HEK293 (cell line): Measurements from ENCODE around the gene TLR9.
A peak's percentile ranks its signal among the peaks of the same experiment; 100 is the strongest.

Source experiments
- GFI1B ChIP-seq: fragments of 450-650 bp; formaldehyde crosslinking; IDR thresholded peaks from 2 replicates; pipeline ENCODE4 v1.5.1; 2016; ENCODE audit warnings: missing biosample characterization, missing genetic modification characterization
- KLF9 ChIP-seq: fragments of 450-650 bp; formaldehyde crosslinking; IDR thresholded peaks from 2 replicates; pipeline ENCODE4 v1.5.1; 2016; ENCODE audit warnings: missing biosample characterization, missing genetic modification characterization, low read depth
- SP7 ChIP-seq: fragments of 450-650 bp; formaldehyde crosslinking; IDR thresholded peaks from 2 replicates; pipeline ENCODE4 v1.5.1; 2016; ENCODE audit warnings: missing biosample characterization, missing genetic modification characterization
- ZNF114 ChIP-seq: fragments of 450-650 bp; formaldehyde crosslinking; IDR thresholded peaks from 2 replicates; pipeline ENCODE4 v1.5.0; 2017; ENCODE audit warnings: missing biosample characterization, missing genetic modification characterization
- ZNF23 ChIP-seq: fragments of 450-650 bp; formaldehyde crosslinking; IDR thresholded peaks from 2 replicates; pipeline ENCODE4 v1.5.1; 2016; ENCODE audit warnings: missing biosample characterization, missing genetic modification characterization, borderline replicate concordance
- ZNF335 ChIP-seq: fragments of 450-650 bp; formaldehyde crosslinking; conservative IDR thresholded peaks from 2 replicates; pipeline ENCODE4 v1.5.1; 2016; ENCODE audit warnings: missing biosample characterization, missing genetic modification characterization
- ZNF561 ChIP-seq: fragments of 450-650 bp; IDR thresholded peaks from 2 replicates; pipeline ENCODE4 v1.5.1; 2018; ENCODE audit warnings: missing biosample characterization, missing genetic modification characterization, borderline replicate concordance
- ZNF777 ChIP-seq: fragments of 450-650 bp; formaldehyde crosslinking; IDR thresholded peaks from 2 replicates; pipeline ENCODE4 v1.5.1; 2017; ENCODE audit warnings: missing biosample characterization, missing genetic modification characterization, borderline replicate concordance
- ZNF791 ChIP-seq: fragments of 450-650 bp; formaldehyde crosslinking; IDR thresholded peaks from 2 replicates; pipeline ENCODE4 v1.5.1; 2016; ENCODE audit warnings: missing biosample characterization, missing genetic modification characterization
- ZXDB ChIP-seq: fragments of 450-650 bp; formaldehyde crosslinking; IDR thresholded peaks from 2 replicates; pipeline ENCODE4 v1.5.1; 2016; ENCODE audit warnings: missing biosample characterization, missing genetic modification characterization
- TF ChIP-seq, protein P1 (sequence below): fragments of 450-650 bp; formaldehyde crosslinking; IDR thresholded peaks from 2 replicates; pipeline ENCODE4 v1.5.0; 2017; ENCODE audit warnings: missing biosample characterization, missing genetic modification characterization, borderline replicate concordance
- TF ChIP-seq, protein P2 (sequence below): fragments of 450-650 bp; formaldehyde crosslinking; IDR thresholded peaks from 2 replicates; pipeline ENCODE4 v1.5.1; 2016; ENCODE audit warnings: missing biosample characterization, missing genetic modification characterization
- TF ChIP-seq, protein P3 (sequence below): fragments of 450-650 bp; formaldehyde crosslinking; IDR thresholded peaks from 2 replicates; pipeline ENCODE4 v1.5.1; 2016; ENCODE audit warnings: missing biosample characterization, missing genetic modification characterization
- TF ChIP-seq, protein P4 (sequence below): fragments of 450-650 bp; formaldehyde crosslinking; IDR thresholded peaks from 2 replicates; pipeline ENCODE4 v1.5.1; 2016; ENCODE audit warnings: missing biosample characterization, missing genetic modification characterization
- TF ChIP-seq, protein P5 (sequence below): fragments of 450-650 bp; formaldehyde crosslinking; IDR thresholded peaks from 2 replicates; pipeline ENCODE4 v1.5.1; 2016; ENCODE audit warnings: missing biosample characterization, missing genetic modification characterization
- TF ChIP-seq, protein P6 (sequence below): fragments of 450-650 bp; formaldehyde crosslinking; IDR thresholded peaks from 2 replicates; pipeline ENCODE4 v1.5.1; 2016; ENCODE audit warnings: missing biosample characterization, missing genetic modification characterization
- TF ChIP-seq, protein P7 (sequence below): fragments of 450-650 bp; formaldehyde crosslinking; IDR thresholded peaks from 2 replicates; pipeline ENCODE4 v1.5.1; 2017; ENCODE audit warnings: missing biosample characterization, missing genetic modification characterization
- TF ChIP-seq, protein P8 (sequence below): fragments of 450-650 bp; formaldehyde crosslinking; IDR thresholded peaks from 2 replicates; pipeline ENCODE4 v1.5.1; 2016; ENCODE audit warnings: missing biosample characterization, missing genetic modification characterization
- TF ChIP-seq, protein P9 (sequence below): fragments of 450-650 bp; formaldehyde crosslinking; IDR thresholded peaks from 2 replicates; pipeline ENCODE4 v1.5.1; 2016; ENCODE audit warnings: missing biosample characterization, missing genetic modification characterization
- TF ChIP-seq, protein P10 (sequence below): fragments of 450-650 bp; formaldehyde crosslinking; IDR thresholded peaks from 2 replicates; pipeline ENCODE4 v1.5.1; 2017; ENCODE audit warnings: missing biosample characterization, mild to moderate bottlenecking, missing genetic modification characterization, moderate library complexity

The TLR9 gene

DNA sequence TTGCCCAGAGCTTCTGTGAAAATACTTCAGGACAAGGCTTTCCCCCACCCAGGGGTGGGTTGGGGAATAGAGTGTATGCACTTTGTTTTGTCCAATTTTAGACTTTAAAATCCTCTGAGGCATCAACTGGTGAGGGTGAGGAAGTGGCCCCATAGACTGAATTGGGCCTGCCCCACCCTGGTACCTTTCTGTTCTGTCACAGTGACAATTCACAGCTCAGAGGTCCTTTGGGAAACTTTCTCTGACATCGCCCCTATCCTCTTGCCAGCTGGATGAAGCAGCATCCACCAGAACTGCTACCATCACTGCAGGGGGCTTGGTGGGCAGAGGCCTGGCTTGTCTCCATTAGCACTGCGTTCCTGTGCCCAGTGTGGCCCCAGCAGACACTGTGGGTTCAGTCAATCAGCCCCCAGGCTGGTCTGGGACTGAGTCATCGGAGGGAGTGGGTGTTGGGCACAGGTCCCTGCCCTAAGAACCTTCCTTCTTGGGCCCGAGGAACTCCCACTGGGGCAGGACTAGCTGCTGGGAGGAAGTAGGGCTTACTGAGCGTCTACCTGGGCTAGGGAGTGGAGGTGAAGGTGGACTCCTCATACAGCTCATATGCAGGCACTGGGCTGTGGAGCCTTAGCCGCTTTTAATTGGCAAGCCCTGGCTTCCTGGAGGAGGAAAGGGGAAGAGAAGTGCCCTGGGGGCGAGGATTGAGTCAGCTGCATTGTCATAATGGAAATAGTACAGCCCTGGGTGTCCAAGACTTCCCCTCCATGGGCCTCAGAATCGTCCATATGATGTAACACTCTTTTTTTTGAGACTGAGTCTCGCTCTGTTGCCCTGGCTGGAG lies 18.6 kb upstream of the TLR9 start (continued):
- TF ChIP-seq, protein P1, sequence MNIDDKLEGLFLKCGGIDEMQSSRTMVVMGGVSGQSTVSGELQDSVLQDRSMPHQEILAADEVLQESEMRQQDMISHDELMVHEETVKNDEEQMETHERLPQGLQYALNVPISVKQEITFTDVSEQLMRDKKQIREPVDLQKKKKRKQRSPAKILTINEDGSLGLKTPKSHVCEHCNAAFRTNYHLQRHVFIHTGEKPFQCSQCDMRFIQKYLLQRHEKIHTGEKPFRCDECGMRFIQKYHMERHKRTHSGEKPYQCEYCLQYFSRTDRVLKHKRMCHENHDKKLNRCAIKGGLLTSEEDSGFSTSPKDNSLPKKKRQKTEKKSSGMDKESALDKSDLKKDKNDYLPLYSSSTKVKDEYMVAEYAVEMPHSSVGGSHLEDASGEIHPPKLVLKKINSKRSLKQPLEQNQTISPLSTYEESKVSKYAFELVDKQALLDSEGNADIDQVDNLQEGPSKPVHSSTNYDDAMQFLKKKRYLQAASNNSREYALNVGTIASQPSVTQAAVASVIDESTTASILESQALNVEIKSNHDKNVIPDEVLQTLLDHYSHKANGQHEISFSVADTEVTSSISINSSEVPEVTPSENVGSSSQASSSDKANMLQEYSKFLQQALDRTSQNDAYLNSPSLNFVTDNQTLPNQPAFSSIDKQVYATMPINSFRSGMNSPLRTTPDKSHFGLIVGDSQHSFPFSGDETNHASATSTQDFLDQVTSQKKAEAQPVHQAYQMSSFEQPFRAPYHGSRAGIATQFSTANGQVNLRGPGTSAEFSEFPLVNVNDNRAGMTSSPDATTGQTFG (tag by site-specific recombination), result no peak
- TF ChIP-seq ZNF561 (tag by site-specific recombination) (no peak), ZNF114 (tag by site-specific recombination) (no peak), ZNF23 (tag by site-specific recombination) (no peak), ZXDB (tag by site-specific recombination) (no peak), ZNF335 (tag by site-specific recombination) (peak; percentile 38), ZNF791 (no peak), ZNF777 (tag by site-specific recombination) (no peak), GFI1B (tag by site-specific recombination) (no peak), KLF9 (tag by site-specific recombination) (no peak), SP7 (peak; percentile 56)
- TF ChIP-seq, protein P2, sequence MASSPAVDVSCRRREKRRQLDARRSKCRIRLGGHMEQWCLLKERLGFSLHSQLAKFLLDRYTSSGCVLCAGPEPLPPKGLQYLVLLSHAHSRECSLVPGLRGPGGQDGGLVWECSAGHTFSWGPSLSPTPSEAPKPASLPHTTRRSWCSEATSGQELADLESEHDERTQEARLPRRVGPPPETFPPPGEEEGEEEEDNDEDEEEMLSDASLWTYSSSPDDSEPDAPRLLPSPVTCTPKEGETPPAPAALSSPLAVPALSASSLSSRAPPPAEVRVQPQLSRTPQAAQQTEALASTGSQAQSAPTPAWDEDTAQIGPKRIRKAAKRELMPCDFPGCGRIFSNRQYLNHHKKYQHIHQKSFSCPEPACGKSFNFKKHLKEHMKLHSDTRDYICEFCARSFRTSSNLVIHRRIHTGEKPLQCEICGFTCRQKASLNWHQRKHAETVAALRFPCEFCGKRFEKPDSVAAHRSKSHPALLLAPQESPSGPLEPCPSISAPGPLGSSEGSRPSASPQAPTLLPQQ (tag by site-specific recombination), result peak; percentile 11; the same call in 1 of the 2 replicates
- TF ChIP-seq, protein P3, sequence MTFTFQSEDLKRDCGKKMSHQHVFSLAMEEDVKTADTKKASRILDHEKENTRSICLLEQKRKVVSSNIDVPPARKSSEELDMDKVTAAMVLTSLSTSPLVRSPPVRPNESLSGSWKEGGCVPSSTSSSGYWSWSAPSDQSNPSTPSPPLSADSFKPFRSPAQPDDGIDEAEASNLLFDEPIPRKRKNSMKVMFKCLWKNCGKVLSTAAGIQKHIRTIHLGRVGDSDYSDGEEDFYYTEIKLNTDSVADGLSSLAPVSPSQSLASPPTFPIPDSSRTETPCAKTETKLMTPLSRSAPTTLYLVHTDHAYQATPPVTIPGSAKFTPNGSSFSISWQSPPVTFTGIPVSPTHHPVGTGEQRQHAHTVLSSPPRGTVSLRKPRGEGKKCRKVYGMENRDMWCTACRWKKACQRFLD, result no peak
- TF ChIP-seq, protein P4, sequence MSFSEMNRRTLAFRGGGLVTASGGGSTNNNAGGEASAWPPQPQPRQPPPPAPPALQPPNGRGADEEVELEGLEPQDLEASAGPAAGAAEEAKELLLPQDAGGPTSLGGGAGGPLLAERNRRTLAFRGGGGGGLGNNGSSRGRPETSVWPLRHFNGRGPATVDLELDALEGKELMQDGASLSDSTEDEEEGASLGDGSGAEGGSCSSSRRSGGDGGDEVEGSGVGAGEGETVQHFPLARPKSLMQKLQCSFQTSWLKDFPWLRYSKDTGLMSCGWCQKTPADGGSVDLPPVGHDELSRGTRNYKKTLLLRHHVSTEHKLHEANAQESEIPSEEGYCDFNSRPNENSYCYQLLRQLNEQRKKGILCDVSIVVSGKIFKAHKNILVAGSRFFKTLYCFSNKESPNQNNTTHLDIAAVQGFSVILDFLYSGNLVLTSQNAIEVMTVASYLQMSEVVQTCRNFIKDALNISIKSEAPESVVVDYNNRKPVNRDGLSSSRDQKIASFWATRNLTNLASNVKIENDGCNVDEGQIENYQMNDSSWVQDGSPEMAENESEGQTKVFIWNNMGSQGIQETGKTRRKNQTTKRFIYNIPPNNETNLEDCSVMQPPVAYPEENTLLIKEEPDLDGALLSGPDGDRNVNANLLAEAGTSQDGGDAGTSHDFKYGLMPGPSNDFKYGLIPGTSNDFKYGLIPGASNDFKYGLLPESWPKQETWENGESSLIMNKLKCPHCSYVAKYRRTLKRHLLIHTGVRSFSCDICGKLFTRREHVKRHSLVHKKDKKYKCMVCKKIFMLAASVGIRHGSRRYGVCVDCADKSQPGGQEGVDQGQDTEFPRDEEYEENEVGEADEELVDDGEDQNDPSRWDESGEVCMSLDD (tag by site-specific recombination), result no peak
- TF ChIP-seq, protein P5, sequence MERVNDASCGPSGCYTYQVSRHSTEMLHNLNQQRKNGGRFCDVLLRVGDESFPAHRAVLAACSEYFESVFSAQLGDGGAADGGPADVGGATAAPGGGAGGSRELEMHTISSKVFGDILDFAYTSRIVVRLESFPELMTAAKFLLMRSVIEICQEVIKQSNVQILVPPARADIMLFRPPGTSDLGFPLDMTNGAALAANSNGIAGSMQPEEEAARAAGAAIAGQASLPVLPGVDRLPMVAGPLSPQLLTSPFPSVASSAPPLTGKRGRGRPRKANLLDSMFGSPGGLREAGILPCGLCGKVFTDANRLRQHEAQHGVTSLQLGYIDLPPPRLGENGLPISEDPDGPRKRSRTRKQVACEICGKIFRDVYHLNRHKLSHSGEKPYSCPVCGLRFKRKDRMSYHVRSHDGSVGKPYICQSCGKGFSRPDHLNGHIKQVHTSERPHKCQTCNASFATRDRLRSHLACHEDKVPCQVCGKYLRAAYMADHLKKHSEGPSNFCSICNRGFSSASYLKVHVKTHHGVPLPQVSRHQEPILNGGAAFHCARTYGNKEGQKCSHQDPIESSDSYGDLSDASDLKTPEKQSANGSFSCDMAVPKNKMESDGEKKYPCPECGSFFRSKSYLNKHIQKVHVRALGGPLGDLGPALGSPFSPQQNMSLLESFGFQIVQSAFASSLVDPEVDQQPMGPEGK (tag by site-specific recombination), result peak; percentile 32; the same call in 1 of the 2 replicates
- TF ChIP-seq, protein P6, sequence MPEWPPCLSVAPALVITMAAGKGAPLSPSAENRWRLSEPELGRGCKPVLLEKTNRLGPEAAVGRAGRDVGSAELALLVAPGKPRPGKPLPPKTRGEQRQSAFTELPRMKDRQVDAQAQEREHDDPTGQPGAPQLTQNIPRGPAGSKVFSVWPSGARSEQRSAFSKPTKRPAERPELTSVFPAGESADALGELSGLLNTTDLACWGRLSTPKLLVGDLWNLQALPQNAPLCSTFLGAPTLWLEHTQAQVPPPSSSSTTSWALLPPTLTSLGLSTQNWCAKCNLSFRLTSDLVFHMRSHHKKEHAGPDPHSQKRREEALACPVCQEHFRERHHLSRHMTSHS (tag by site-specific recombination), result no peak
- TF ChIP-seq, protein P7, sequence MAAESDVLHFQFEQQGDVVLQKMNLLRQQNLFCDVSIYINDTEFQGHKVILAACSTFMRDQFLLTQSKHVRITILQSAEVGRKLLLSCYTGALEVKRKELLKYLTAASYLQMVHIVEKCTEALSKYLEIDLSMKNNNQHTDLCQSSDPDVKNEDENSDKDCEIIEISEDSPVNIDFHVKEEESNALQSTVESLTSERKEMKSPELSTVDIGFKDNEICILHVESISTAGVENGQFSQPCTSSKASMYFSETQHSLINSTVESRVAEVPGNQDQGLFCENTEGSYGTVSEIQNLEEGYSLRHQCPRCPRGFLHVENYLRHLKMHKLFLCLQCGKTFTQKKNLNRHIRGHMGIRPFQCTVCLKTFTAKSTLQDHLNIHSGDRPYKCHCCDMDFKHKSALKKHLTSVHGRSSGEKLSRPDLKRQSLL, result no peak
- TF ChIP-seq, protein P8, sequence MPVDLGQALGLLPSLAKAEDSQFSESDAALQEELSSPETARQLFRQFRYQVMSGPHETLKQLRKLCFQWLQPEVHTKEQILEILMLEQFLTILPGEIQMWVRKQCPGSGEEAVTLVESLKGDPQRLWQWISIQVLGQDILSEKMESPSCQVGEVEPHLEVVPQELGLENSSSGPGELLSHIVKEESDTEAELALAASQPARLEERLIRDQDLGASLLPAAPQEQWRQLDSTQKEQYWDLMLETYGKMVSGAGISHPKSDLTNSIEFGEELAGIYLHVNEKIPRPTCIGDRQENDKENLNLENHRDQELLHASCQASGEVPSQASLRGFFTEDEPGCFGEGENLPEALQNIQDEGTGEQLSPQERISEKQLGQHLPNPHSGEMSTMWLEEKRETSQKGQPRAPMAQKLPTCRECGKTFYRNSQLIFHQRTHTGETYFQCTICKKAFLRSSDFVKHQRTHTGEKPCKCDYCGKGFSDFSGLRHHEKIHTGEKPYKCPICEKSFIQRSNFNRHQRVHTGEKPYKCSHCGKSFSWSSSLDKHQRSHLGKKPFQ (tag by site-specific recombination), result no peak
- TF ChIP-seq, protein P9, sequence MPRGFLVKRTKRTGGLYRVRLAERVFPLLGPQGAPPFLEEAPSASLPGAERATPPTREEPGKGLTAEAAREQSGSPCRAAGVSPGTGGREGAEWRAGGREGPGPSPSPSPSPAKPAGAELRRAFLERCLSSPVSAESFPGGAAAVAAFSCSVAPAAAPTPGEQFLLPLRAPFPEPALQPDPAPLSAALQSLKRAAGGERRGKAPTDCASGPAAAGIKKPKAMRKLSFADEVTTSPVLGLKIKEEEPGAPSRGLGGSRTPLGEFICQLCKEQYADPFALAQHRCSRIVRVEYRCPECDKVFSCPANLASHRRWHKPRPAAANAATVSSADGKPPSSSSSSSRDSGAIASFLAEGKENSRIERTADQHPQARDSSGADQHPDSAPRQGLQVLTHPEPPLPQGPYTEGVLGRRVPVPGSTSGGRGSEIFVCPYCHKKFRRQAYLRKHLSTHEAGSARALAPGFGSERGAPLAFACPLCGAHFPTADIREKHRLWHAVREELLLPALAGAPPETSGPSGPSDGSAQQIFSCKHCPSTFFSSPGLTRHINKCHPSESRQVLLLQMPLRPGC (tag by site-specific recombination), result no peak
- TF ChIP-seq, protein P10, sequence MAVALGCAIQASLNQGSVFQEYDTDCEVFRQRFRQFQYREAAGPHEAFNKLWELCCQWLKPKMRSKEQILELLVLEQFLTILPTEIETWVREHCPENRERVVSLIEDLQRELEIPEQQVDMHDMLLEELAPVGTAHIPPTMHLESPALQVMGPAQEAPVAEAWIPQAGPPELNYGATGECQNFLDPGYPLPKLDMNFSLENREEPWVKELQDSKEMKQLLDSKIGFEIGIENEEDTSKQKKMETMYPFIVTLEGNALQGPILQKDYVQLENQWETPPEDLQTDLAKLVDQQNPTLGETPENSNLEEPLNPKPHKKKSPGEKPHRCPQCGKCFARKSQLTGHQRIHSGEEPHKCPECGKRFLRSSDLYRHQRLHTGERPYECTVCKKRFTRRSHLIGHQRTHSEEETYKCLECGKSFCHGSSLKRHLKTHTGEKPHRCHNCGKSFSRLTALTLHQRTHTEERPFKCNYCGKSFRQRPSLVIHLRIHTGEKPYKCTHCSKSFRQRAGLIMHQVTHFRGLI (tag by site-specific recombination), result no peak
